HG03025 (cell line): Measurements from ENCODE around the gene UBN1.
"Not testable (repeated sequence)": the region's sequence is repeated elsewhere in the genome, so short reads cannot be mapped to it uniquely, and the experiment has no call there.

Experiments
- ATAC-seq: cut with Tn5 transposase; IDR thresholded peaks from one replicate; pipeline ENCODE4 v1.9.1; 2021; ENCODE audit warnings: mild to moderate bottlenecking, moderate library complexity; ENCODE audit not compliant: unreplicated experiment, low FRiP score

The UBN1 gene

DNA sequence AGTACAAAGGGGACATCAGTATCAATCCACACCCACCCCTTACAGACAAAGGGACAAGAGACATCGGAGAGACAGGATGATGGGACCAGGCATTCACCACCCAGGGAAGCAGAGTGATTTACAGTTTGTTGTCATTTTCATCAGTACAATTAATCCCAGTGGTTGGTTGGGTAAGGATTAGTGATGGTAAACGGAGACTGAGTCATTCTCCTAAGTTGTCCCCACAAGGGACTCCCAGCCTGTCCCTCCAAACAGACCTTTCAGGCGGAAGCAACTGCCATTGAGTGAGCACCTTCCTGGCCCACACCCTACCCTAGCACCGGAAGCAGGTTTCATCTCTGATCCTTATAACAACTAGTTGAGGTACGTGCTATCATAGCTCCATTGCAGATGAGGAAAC, 78.5 kb downstream of the UBN1 start:
- ATAC-seq: no peak

DNA sequence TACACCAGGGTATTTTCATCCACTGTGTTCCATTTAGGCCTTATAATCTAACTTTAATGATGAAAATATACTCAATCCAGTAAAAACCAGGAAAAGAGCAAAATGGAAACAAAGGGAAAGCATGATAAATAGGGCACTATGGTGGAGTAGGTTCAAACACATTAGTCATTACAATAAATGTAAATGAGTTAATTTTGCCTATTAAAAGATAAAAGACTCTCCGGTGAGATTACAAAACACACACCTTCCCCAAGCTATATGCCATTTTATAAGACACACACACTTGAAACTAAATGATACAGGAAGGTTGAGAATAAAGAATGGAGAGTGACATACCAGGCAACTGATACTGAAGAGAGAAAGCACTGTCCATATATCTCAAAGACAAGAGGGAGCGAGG, 79.6 kb downstream of the UBN1 start:
- no peak for ATAC-seq

DNA sequence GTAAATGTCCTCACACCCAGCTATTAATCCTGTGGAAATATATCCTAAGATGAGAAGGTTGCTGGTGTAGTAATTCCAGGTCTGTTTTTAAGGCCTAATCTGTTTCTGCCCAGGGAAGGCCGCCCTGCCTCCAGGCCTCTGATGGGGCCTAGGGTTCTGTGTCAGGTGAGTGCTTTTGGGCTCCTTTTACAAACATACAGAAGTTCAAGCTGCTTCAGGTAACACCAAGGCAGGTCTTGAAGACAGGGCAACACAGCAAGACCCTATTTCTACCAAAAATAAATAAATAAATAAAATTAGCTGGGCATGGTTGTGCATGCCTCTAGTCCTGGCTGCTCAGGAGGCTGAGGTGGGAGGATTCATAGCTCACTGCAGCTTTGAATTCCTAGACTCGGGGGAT, 80.4 kb downstream of the UBN1 start:
- ATAC-seq: no peak

DNA sequence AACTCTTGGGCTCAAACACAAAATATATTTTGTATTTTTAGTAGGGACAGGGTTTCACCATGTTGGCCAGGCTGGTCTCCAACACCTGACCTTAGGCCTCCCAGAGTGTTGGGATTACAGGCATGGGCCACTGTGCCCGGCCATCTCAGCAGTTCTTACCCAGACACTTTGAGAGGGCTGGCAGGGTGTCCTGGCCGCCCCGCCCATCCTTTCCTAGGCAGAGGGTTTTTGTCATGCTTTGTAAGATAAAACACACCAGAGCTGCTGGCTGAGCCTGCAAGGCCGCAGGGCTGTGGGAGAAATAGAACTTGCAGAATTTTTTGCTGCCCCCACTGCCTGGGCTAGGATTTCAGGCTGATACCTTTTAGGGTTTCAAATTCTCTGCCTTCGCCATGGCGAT, 80.9 kb downstream of the UBN1 start:
- no peak for ATAC-seq

DNA sequence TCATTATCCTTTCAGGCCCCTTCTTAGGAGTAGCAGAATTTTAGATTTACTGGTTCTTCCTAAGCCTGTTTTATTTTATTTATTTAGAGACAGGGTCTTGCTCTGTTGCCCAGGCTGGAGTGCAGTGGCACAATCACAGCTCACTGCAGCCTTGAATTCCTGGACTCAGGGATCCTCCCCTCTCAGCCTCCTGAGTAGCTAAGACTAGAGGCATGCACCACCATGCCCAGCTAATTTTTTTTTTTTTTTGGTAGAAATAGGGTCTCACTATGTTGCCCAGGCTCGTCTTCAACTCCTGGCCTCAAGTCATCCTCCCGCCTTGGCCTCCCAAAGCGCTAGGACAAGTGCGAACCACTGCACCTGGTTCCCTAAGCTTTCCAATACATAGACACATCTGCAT, 82.3 kb downstream of the UBN1 start:
- not testable (repeated sequence) for ATAC-seq

DNA sequence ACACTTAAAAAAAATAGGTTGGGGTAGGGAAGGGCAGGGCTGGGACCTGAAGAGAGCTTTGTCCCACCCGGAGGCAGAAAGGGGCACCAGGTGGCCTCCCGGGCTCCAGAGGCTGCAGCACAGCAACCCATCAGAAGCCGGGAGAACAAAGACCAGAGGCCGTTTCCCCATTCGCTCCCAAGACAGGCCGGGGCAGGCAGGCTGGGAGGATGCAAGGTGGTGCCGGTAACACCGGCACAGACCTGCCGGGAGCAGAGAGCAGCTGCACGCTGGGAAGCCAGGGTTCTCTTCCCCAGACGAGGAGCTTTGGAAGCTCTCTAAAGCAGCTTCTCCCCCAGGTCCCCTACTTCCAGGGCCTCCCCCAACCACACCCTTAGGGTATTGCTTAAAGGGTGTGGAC, 84.1 kb downstream of the UBN1 start:
- ATAC-seq: no peak
